HepG2 (cell line): ENCODE results near the gene ACVR2A.

Experiments used
- FOXC1 ChIP-seq: sonication (generic); formaldehyde crosslinking; IDR thresholded peaks from 2 replicates; pipeline ENCODE4 v1.8.0; 2022; ENCODE audit warnings: mild to moderate bottlenecking, missing genetic modification reagents, borderline replicate concordance
- ZNF460 ChIP-seq: sonication (generic); formaldehyde crosslinking; IDR thresholded peaks from 2 replicates; pipeline ENCODE4 v1.5.1; 2020; ENCODE audit warnings: missing genetic modification reagents, mild to moderate bottlenecking, borderline replicate concordance

DNA sequence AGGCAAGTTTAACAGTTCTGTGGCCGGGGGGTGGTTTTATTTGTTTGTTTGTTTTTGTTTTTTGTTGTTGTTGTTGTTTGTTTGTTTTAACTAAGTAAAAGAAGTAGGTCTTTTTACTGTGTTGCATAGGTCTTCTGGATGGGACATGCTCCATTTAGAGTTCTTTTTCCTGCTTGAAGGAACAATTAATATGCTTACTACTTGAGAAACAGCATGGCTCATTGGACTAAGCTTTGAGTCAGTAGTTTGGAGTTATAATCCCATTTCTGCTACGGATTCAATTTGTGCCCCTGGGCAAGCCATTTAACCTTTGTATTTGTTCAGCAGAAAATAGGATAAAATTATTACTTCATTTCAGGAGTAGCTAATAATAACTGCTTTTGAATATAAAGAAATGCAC is 8.7 kb upstream of the ACVR2A start:
- TF ChIP-seq FOXC1 (CRISPR knock-in tag) (no peak), ZNF460 (CRISPR knock-in tag) (no peak)
